Stimulated activated CD8-positive, alpha-beta memory T cell treated with anti-CD3 and anti-CD28 coated beads, Interleukin-12 subunit alpha, Interleukin-12 subunit beta, amount 100 ng/mL, for 24 hours (primary cell): ENCODE measurements around the gene MALRD1.
"Not testable (repeated sequence)": the region's sequence is repeated elsewhere in the genome, so short reads cannot be mapped to it uniquely, and the experiment has no call there.

Experiments
- DNase-seq: peaks from one replicate; pipeline ENCODE4 v3.0.0-alpha.2; 2020; ENCODE audit errors: extremely low read depth

MALRD1 gene

GRCh38 chr10:19706904-19707303, 658.3 kb downstream of the MALRD1 start:
- no peak for DNase-seq

GRCh38 chr10:19707376-19707775, 658.8 kb downstream of the MALRD1 start:
- no peak for DNase-seq

DNA sequence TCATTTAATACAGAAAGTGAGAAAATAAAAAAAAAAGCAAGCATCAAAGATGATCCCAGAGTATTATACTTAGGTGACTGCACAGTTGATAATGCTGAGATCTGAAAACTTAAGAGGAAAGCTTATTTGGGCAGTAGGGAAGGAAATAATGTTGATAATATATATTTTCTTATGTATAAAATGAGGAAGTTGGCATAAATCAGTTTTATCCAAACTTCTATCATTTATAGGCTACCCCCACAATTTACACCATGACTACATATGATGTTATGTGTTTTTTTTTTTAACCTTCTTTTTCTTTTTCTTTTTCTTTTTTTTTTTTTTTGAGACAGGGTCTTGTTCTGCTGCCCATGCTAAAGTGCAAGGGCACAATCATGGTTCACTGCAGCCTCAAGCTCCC, 659.4 kb downstream of the MALRD1 start:
- no peak for DNase-seq

DNA sequence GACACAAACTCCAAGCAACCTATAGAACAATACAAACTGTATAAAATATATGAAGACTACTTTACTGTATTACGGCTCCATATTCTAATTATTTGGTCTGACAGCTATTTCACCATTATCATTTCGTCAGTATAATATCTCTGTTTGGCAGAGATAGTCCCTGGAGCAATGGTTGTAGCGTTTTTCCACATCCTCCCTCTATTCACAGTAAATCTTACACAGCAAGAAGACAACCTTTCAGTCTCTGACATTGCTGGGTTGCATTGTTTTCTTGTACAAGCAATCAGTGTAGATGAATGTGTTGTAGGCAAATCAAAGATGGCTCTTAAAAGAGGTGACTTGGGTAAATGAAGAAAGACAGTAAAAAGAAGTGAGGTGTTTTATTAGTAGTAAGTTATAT, 662.0 kb downstream of the MALRD1 start:
- no peak for DNase-seq

GRCh38 chr10:19713159-19713558, 664.6 kb downstream of the MALRD1 start:
- DNase-seq: no peak

- DNase-seq: no peak
Measured at GRCh38 chr10:19713800-19714525, 665.4 kb downstream of the MALRD1 start.

- DNase-seq: no peak
Measured at GRCh38 chr10:19719284-19719683, 670.7 kb downstream of the MALRD1 start.

GRCh38 chr10:19724287-19724686, 675.7 kb downstream of the MALRD1 start:
- DNase-seq: no peak

DNA sequence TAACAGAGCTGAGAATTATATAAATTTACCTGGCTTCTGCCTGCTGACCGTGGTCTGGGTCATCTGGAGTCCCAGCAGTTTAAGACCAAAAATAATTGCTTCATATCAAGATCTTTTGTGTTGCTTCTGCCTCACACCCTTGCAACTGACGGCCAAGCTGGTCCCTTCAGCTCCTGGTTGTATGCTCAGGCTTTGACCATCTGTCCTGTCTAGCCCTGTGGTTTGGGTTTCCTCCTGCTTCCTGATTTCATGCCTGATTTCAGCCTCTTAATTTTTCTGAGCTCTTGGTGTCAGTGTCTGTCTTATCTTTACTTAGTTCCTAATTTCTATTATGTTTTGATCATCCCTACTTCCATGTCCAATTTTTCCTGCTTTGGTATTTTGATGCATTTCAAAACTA, 679.8 kb downstream of the MALRD1 start:
- no peak for DNase-seq

- no peak for DNase-seq
Measured at GRCh38 chr10:19728964-19729363, 680.4 kb downstream of the MALRD1 start.

- DNase-seq: no peak
Measured at GRCh38 chr10:19730167-19730906, 681.7 kb downstream of the MALRD1 start.

DNA sequence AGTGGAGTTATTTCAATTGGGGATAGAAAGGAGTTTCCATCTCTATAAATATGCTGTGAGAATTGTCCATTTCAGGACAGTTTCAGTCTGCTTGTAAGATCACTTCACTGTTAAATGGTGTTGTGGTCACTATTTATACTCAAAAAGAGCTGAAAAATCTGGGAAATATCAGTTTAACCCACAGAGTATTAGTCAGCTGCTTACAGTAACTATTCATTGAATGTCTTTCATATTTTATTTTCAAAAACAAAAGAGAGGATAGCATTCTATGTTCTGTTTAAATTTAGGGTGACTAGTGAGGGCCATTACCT, 682.3 kb downstream of the MALRD1 start:
- no peak for DNase-seq

DNA sequence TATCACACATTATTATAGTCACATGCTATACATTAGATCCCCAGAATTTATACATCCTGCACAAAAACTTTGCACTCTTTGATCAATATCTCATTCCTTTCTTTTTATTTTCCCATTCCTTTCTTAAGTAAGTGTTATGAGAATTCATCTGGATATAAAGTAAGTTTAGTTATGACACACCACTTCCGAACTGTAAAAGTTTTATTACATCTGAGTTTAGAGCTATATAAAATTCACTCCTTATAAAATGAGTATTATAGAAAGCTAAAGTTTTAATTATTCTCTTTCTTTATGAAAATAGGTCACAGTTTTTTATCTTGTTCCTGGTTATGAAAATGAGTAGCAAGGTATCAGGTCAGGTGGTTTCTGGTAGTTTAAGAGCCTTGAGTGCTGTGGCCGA, 683.0 kb downstream of the MALRD1 start:
- DNase-seq: no peak

DNA sequence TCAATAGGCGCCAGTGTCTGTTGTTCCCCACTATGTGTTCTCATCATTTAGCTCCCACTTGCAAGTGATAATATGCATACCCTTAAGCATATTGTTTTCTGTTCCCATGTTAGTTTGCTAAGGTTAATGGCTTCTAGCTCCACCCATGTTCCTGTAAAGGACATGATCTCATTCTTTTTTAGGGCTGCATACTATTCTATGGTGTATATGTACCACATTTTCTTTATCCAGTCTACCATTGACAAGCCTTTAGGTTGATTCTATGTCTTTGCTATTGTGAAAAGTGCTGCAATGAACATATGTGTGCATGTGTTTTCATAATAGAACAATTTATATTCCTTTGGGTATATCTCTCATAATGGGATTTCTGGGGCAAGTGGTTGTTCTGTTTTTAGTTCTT, 689.8 kb downstream of the MALRD1 start:
- no peak for DNase-seq

GRCh38 chr10:19739232-19739631, 690.6 kb downstream of the MALRD1 start:
- DNase-seq: not testable (repeated sequence)

- DNase-seq: not testable (repeated sequence)
Measured at GRCh38 chr10:19742144-19742543, 693.5 kb downstream of the MALRD1 start.

- DNase-seq: no peak
Measured at GRCh38 chr10:19745672-19746071, 697.1 kb downstream of the MALRD1 start.

- no peak for DNase-seq
Measured at GRCh38 chr10:19749185-19749729, 700.7 kb downstream of the MALRD1 start.

DNA sequence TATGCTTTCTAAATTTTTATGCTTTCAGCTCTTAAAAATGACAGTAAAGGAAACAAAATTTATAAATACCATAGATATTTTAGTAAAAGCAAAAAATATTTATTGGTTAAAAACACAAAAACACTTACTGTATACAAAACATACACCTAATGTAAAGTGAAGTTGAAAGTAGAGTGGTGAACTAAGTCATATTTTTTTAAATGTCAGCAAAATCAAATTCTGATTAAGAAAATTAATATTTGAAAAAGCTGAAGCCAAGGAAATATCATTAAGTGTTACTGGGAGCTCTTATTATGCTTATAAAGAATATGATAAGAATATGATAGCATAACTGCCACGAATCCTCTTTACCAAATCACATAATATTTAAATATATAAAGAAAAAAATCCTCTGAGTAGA, 702.4 kb downstream of the MALRD1 start:
- DNase-seq: no peak

DNA sequence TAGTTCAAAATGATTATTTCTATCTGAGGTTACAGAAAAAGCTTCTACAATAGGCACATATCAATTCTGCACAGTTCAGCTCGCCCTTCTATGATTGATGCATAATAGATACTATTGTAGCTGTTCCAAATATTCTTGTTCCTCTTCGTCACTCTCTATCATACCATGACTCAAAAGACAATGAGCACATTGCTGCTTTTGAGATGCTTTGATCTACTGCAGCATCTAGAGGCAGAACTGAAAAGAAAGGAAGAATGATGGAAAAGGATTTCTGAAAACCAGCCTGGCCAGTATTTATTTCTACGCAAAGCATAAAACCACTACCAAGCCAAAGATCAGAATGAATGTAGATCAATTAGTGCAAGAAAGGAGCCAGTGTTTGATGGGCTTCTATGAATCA, 708.3 kb downstream of the MALRD1 start:
- no peak for DNase-seq

GRCh38 chr10:19762026-19762425, 713.4 kb downstream of the MALRD1 start:
- DNase-seq: no peak

- DNase-seq: no peak
Measured at GRCh38 chr10:19764111-19764510, 715.5 kb downstream of the MALRD1 start.

GRCh38 chr10:19767876-19768275, 719.3 kb downstream of the MALRD1 start:
- DNase-seq: no peak
